GM21367 (cell line): ENCODE data around the gene SIGLEC8.
"Not testable (repeated sequence)": the region's sequence is repeated elsewhere in the genome, so short reads cannot be mapped to it uniquely, and the experiment has no call there.

Source experiments
- ATAC-seq: cut with Tn5 transposase; IDR thresholded peaks from one replicate; pipeline ENCODE4 v1.9.1; 2021; ENCODE audit not compliant: unreplicated experiment

Gene SIGLEC8

GRCh38 chr19:51448011-51448410 is 10.2 kb downstream of the SIGLEC8 start:
- ATAC-seq, result no peak

GRCh38 chr19:51447510-51447909 is 10.7 kb downstream of the SIGLEC8 start:
- ATAC-seq, result not testable (repeated sequence)

DNA sequence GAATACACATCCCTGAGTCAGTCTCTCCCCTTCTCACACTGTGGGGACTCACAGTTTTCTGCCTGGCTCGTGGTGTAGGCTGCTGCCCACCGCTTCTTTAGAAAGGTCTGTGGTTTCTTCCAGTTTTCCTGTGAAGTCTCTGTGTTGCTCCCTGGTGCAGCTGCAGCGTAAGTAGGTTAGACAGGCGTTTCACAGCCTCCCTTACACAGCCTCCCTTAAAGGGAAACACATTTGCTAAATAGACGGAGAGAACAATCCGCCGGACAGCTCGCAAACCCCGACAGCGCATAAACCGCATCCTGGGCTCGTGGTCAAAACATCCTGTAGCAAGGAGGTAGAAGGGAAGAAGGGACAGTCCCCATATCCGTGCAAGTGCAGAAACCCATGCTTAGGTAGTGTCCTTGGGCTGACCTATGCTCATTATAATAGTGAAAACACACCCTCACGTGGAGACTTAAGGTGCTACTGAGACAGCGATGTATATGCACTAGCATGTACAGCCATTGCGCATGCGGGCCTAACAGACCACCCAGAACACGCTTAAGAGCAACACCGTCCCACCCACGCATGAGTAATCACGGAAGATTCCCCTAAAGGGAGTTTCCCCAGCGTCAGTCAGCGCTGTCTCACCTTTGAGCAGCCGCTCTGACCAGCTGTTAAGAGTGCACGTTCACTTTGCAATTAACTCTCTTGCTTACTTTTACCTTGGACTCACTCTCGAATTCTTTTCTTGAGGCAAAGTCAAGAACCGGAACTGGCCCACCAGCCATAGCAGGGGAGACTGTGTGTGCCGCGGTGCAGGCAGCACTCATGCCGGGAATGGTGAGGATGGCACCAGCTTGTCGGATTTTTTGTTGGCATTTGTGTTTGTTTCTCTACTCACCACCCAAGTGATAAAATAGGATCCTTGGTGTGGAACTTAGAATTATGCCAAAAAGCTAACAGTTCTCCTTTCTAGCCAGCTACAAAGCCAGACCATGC is 16.6 kb downstream of the SIGLEC8 start:
- peak; percentile 83 for ATAC-seq

- ATAC-seq, result no peak
Observed at GRCh38 chr19:51440846-51441409, 17.3 kb downstream of the SIGLEC8 start.

- no peak for ATAC-seq
Observed at GRCh38 chr19:51440052-51440451, 18.2 kb downstream of the SIGLEC8 start.

DNA sequence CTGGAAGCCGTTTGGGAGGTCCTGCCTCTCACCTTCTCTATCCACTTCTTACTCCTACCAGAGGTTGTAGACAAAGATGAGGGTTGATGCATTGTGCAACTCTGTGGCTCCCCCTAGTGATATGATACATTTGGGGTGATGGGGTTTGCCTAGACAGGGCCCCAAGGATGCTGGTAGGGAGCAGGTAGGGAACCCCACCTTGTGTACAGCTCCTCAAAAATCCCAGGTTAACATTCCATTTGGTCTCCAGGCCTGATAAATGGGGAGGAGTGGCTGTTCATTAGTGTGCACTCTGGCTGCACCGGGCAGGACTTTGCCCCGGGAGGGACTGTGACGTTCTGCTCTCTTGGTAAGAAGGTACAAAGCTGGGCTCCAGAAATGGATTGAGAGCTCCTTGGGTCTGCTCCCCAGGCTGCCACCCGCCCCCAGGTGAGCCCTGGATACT is 19.2 kb downstream of the SIGLEC8 start:
- ATAC-seq, result no peak

- ATAC-seq, result no peak
Observed at GRCh38 chr19:51434456-51434855, 23.8 kb downstream of the SIGLEC8 start.

- no peak for ATAC-seq
Observed at GRCh38 chr19:51433043-51433442, 25.2 kb downstream of the SIGLEC8 start.

- ATAC-seq, result no peak
Observed at GRCh38 chr19:51431124-51431523, 27.1 kb downstream of the SIGLEC8 start.

- ATAC-seq, result no peak
Observed at GRCh38 chr19:51430221-51430620, 28.0 kb downstream of the SIGLEC8 start.

DNA sequence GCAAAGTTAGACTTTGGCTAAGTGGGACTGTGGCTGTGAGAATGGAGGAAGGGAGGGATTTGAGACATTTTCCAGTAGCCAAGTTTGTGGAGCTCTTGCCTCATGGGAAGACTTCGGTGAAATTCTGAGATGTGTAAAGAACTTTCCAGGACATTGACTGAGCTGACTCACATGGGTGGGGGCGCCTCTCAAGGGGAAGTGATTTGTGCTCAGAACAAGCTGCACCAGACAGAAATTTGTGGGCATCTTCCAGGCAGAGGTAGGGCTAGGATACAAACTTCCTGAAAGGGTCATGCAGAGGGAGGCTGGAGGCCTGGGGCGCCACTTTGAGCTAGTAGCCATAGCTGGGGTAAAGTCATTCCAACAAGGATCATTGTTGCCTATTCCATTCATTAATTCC is 31.1 kb downstream of the SIGLEC8 start:
- no peak for ATAC-seq

DNA sequence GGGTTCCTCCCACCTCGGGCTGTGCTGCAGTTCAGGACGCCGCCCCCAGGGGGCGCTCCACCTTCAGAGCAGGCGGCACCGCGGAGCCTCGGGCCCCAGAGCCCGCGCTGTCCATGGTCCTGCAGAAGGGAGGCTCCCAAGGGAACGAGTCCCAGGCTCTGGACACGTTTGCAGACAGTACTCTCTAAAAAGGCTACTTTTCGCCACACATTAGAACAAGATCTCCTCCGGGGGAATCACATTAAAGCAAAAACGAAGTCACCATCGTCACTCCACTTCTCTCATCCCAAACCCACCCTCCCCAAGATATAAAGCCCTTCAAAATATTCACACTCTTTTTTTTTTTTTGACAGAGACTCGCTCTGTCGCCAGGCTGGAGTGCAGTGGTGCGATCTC is 36.2 kb downstream of the SIGLEC8 start:
- ATAC-seq, result no peak

- no peak for ATAC-seq
Observed at GRCh38 chr19:51421229-51422052, 36.8 kb downstream of the SIGLEC8 start.

DNA sequence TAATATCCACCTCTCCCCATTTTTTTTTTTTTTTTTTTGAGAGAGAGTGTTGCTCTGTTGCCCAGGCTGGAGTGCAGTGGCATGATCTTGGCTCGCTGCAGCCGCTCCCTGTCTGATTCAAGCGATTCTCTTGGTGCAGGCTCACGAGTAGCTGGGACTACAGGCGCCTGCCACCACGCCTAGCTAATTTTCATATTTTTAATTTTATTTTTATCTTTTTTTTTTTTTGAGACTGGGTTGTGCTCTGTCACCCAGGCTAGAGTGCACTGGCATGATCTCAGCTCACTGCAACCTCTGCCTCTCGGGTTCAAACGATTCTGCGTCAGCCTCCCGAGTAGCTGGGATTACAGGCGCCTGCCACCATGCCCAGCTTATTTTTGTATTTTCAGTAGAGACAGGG is 37.7 kb downstream of the SIGLEC8 start:
- not testable (repeated sequence) for ATAC-seq

DNA sequence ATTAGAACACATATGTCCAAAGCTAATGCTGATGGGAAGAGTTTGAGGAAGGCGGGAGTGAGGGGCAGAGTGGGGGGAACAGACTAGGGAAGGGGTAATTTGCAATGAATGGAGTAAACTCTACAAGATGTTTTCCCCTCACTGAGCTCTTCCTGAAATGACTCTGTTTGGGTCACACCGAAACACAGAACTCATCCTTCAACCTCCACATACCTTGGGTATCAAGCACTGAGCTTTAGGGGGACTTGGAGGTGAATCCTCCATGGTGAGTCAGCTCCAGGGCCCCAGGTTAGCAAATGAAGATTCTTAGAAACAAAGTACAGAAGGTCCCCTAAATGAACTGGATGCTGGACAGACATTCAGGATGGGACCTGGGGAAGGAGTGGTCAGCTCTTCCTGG is 39.5 kb downstream of the SIGLEC8 start:
- ATAC-seq, result no peak

GRCh38 chr19:51417810-51418157 is 40.5 kb downstream of the SIGLEC8 start:
- peak; percentile 5 for ATAC-seq

DNA sequence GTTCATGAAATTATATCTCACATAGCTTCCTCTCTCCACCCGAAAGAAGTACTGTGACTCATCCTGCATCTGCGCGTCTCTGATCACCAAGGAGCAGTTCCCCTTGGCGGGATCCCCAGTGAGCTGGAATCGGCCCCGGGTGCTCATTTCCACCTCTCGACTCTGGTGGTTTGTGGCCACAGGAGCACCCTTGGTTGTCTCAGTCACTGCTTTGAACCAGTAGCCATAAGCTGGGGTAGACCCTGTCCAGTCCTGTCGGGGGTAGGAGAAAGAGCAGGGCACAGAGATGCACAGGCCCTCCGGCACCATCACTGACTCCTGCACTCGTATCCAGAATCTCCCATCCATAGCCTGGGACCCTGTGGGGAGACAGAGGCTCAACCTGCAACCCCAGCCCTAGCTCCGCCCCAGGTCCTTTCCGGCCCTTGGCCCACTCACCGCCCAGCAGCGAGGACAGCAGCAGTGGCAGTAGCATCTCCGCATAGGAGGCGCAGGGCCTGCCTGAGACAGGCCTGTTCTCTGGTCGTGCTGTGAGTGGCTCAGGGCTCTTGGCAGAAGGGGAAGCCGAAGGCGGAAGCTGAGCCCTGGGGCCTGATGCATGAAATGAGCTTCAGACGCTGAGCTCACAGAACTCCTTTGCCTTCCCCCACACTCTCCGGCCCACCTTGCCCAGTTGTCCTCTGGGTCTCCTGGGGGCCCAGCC is 41.0 kb downstream of the SIGLEC8 start, which contains the start of gene SIGLEC10:
Gene SIGLEC10, minus strand, starts transcription at position 536 of the 703 bp plus-strand sequence. Its CDS starts 61 bp downstream, at position 475.
- peak; percentile 56 for ATAC-seq

DNA sequence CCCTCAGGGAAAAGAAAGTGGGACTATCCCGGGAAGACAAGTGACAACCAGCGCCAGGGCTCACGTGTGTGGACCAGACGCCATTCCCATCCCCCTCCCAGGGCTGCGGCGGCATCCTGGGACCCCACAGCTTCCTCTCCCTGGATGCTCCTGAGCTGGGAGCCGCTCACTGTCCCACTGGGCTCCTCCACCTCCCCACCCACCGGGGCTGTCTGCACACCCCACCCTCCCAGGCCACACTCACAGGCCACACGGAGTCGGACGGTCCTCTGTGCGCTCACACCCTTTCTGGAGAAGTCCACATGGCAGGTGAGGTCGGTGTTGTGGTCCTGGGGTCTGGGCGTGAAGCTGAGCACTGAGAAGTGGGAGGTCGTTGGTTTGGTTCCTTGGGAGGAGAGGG is 41.8 kb downstream of the SIGLEC8 start:
- ATAC-seq, result not testable (repeated sequence)

DNA sequence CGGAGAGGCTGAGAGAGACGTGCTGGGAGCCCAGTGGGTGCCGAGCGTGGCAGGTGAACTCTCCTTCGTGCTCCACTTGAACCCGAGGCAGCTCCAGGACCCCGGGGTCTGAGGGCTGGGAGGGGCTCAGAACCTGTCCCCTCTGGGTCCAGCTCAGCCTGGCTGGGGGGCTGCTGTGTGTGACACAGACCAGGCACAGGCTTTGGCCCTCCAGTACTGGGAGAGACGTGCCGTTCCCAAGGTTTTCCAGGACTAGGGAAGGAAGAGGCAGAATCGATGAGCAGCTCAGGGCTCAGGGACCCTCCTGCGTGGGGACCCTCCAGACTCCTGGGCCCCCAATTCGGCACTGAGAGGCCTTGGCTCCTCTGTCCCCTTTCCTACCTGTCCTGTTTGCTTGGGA is 43.1 kb downstream of the SIGLEC8 start:
- no peak for ATAC-seq

DNA sequence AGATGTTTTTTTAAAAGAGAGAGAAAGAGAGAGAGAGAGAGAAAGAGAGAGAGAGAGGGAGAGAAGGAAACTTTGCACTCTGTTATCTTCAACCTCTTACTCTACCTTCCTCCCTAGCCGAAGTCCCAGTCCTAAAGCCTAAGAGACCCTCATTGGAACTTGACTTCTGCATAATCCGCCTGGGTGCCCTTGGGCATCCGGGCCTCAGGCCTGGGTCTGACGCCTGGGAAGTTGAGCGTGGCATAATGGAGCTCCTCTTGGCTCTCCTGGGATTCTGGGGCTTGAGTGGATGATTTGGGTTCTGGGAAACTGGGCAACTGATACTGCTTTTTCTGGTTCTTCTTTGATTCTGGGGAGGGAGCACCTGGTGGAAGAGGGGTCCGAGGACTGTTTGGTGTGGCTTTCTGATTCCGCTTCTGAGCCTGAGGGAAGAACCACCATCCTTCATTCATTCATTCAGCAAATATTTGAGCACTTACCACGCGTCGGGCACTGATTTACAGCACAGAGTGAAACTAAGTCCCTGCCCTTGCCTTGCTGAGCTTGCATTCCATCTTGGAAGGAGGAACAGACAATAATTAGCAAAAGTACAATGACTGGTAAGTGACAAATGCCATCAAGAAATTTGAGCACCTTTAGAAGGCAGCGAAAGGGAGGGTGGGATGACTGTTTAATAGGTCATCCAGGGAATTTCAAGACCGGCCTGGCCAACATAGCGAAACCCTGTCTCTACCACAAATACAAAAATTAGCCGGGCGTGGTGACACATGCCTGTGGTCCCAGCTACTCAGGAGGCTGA is 47.1 kb downstream of the SIGLEC8 start:
- no peak for ATAC-seq
